HCT116 (cell line): Measurements from ENCODE around the gene JAK1. TPM values are rescaled to one million over a fixed set of nuclear protein-coding genes. Genes with fewer than 3 reads are reported as not detected.

Experiments used
- ATAC-seq: fragments of 200-7000 bp; cut with Tn5 transposase; 2 replicates; pipeline ENCODE4 v1.9.1; 2020; ENCODE audit warnings: mild to moderate bottlenecking, moderate library complexity
- BruUV-seq: library from RNA; stranded (reverse); fragments of 400-500 nt; replicated peaks from 2 replicates; lab custom pipeline; 2021; lab: Mats Ljungman, UMichigan
- CTCF ChIA-PET: fragments of 300-600 bp; sonication (Branson Sonifier 250); formaldehyde crosslinking; loops from one replicate; lab custom pipeline; 2021; ENCODE audit warnings: antibody characterized with exemption; lab: Charles Lee
- POLR2A ChIA-PET: fragments of 300-600, 350-600 bp; sonication (Branson Sonifier 250); formaldehyde crosslinking; loops from one replicate; lab custom pipeline; 2021; ENCODE audit warnings: antibody characterized with exemption; lab: Charles Lee
- RAD21 ChIA-PET, 2 experiments: fragments of 300-600 bp; sonication (Branson Sonifier 250); formaldehyde crosslinking; loops; one replicate each; lab custom pipeline; 2023; ENCODE audit warnings: low total read pairs in 2 of 2; ENCODE audit not compliant: uncharacterized antibody in 2 of 2, unreplicated experiment in 2 of 2, low non-redundant PET in 1 of 2; lab: Charles Lee
- DNase-seq: peaks from one replicate; pipeline ENCODE4 v3.0.0-alpha.2; 2010; ENCODE audit warnings: low read depth, low spot score
- H2AFZ ChIP-seq: fragments of 200-600 bp; shearing (Covaris generic), sonication (generic); 2 replicates; pipeline ENCODE4 v1.6.1; 2017; ENCODE audit warnings: low read depth, mixed run types, mixed read lengths, antibody characterized with exemption, low read length; ENCODE audit not compliant: poor library complexity, severe bottlenecking
- H3K27ac ChIP-seq: 2 replicates; pipeline ENCODE4 v1.5.1; 2012; ENCODE audit warnings: low read depth, low read length
- H3K27me3 ChIP-seq: fragments of 200-600 bp; sonication (generic); 2 replicates; pipeline ENCODE4 v1.6.1; 2016; ENCODE audit warnings: mixed run types, low read length, mixed read lengths; ENCODE audit not compliant: insufficient read depth
- H3K36me3 ChIP-seq, 2 experiments: fragments of 200-500 bp in 1 of 2; fragments of 200-600 bp in 1 of 2; sonication (Bioruptor generic) in 1 of 2; sonication (generic) in 1 of 2; 2 replicates each; pipeline versions ENCODE4 v1.5.1 to v1.6.1; 2014 to 2016; ENCODE audit warnings: low read length in 2 of 2, inconsistent platforms in 1 of 2, mixed read lengths in 1 of 2, mixed run types in 1 of 2; ENCODE audit not compliant: insufficient read depth in 2 of 2, control insufficient read depth in 1 of 2
- H3K4me1 ChIP-seq, 2 experiments: fragments of 200-600 bp in 1 of 2; sonication (generic) in 1 of 2; 2 replicates each; pipeline versions ENCODE4 v1.5.1 to v1.6.1; 2012 to 2017; ENCODE audit warnings: low read length in 2 of 2, inconsistent platforms in 1 of 2, mild to moderate bottlenecking in 1 of 2, mixed read lengths in 1 of 2, mixed run types in 1 of 2, moderate library complexity in 1 of 2; ENCODE audit not compliant: insufficient read depth in 2 of 2, control insufficient read depth in 1 of 2
- H3K4me2 ChIP-seq: fragments of 200-600 bp; sonication (generic); 2 replicates; pipeline ENCODE4 v1.6.1; 2017; ENCODE audit warnings: mixed run types, low read length, mixed read lengths
- H3K4me3 ChIP-seq, 2 experiments: fragments of 200-600 bp in 1 of 2; sonication (generic) in 1 of 2; replicated peaks in 1 of 2; 2 replicates each; pipeline ENCODE4 v1.5.1; 2011 to 2016; ENCODE audit warnings: low read length in 2 of 2, control low read depth in 1 of 2, low read depth in 1 of 2, mild to moderate bottlenecking in 1 of 2, mixed read lengths in 1 of 2, mixed run types in 1 of 2
- H3K79me2 ChIP-seq: fragments of 200-600 bp; sonication (generic); 2 replicates; pipeline ENCODE4 v1.6.1; 2017; ENCODE audit warnings: mild to moderate bottlenecking, mixed run types, low read length, moderate library complexity, mixed read lengths; ENCODE audit not compliant: insufficient read depth
- H3K9ac ChIP-seq: fragments of 200-600 bp; sonication (generic); 2 replicates; pipeline ENCODE4 v1.6.1; 2016; ENCODE audit warnings: low read length, mixed read lengths
- H3K9me2 ChIP-seq: fragments of 200-600 bp; sonication (generic), shearing (Covaris generic); 2 replicates; pipeline ENCODE4 v1.6.1; 2017; ENCODE audit warnings: mixed run types, mild to moderate bottlenecking, moderate library complexity; ENCODE audit not compliant: insufficient read depth
- H3K9me3 ChIP-seq, 2 experiments: fragments of 200-500 bp in 1 of 2; fragments of 200-600 bp in 1 of 2; sonication (Bioruptor generic) in 1 of 2; sonication (generic) in 1 of 2; 2 replicates each; pipeline ENCODE4 v1.6.1; 2014 to 2017; ENCODE audit warnings: low read length in 2 of 2, mixed read lengths in 2 of 2, inconsistent platforms in 1 of 2, low read depth in 1 of 2, mild to moderate bottlenecking in 1 of 2, mixed run types in 1 of 2, moderate library complexity in 1 of 2; ENCODE audit not compliant: control insufficient read depth in 1 of 2, insufficient read depth in 1 of 2
- H4K20me1 ChIP-seq: fragments of 200-600 bp; sonication (generic), shearing (Covaris generic); 2 replicates; pipeline ENCODE4 v1.6.1; 2017; ENCODE audit warnings: mixed run types, mild to moderate bottlenecking, moderate library complexity; ENCODE audit not compliant: insufficient read depth
- ATF3 ChIP-seq: IDR thresholded peaks from 2 replicates; pipeline ENCODE4 v1.6.1; 2012
- CBX3 ChIP-seq: IDR thresholded peaks from 2 replicates; pipeline ENCODE4 v1.6.1; 2012; ENCODE audit warnings: low read depth
- CEBPB ChIP-seq: IDR thresholded peaks from 2 replicates; pipeline ENCODE4 v1.6.1; 2012; ENCODE audit warnings: low read depth
- CTCF ChIP-seq, 3 experiments: fragments of 200-600 bp in 1 of 3; sonication (generic) in 1 of 3; IDR thresholded peaks in 2 of 3; conservative IDR thresholded peaks in 1 of 3; 2 replicates each; pipeline ENCODE4 v1.5.1; 2012 to 2017; ENCODE audit warnings: low read depth in 2 of 3, low read length in 2 of 3, antibody characterized with exemption in 1 of 3, borderline replicate concordance in 1 of 3, control low read depth in 1 of 3, mild to moderate bottlenecking in 1 of 3, mixed read lengths in 1 of 3, mixed run types in 1 of 3, moderate library complexity in 1 of 3; ENCODE audit not compliant: insufficient read depth in 1 of 3
- ELF1 ChIP-seq: IDR thresholded peaks from 2 replicates; pipeline ENCODE4 v1.6.1; 2012; ENCODE audit warnings: low read depth, borderline replicate concordance
- EZH2phosphoT487 ChIP-seq: fragments of 200-600 bp; IDR thresholded peaks from 2 replicates; pipeline ENCODE4 v1.6.1; 2018; ENCODE audit warnings: antibody characterized with exemption, borderline replicate concordance
- FOSL1 ChIP-seq: IDR thresholded peaks from 2 replicates; pipeline ENCODE4 v1.6.1; 2012; ENCODE audit warnings: low read depth
- JUND ChIP-seq: IDR thresholded peaks from 2 replicates; pipeline ENCODE4 v1.6.1; 2012
- POLR2AphosphoS5 ChIP-seq: IDR thresholded peaks from 2 replicates; pipeline ENCODE4 v1.6.1; 2011; ENCODE audit warnings: mild to moderate bottlenecking, low read depth, low read length, moderate library complexity
- RAD21 ChIP-seq: IDR thresholded peaks from 2 replicates; pipeline ENCODE4 v1.6.1; 2012; ENCODE audit warnings: low read depth, mild to moderate bottlenecking
- REST ChIP-seq: IDR thresholded peaks from 2 replicates; pipeline ENCODE4 v1.6.1; 2012; ENCODE audit warnings: low read depth
- SRF ChIP-seq: IDR thresholded peaks from 2 replicates; pipeline ENCODE4 v1.6.1; 2012; ENCODE audit warnings: low read depth
- TCF7L2 ChIP-seq: IDR thresholded peaks from 2 replicates; pipeline ENCODE4 v1.7.0; 2011; ENCODE audit warnings: borderline replicate concordance, inconsistent platforms; ENCODE audit not compliant: insufficient read depth, insufficient read length; ENCODE audit errors: extremely low read depth
- YY1 ChIP-seq: IDR thresholded peaks from 2 replicates; pipeline ENCODE4 v1.6.1; 2011; ENCODE audit warnings: low read length, low read depth, moderate library complexity, mild to moderate bottlenecking; ENCODE audit not compliant: insufficient replicate concordance; ENCODE audit errors: extremely low read depth
- ZBTB33 ChIP-seq: IDR thresholded peaks from 2 replicates; pipeline ENCODE4 v1.6.1; 2011; ENCODE audit warnings: mild to moderate bottlenecking, low read length, moderate library complexity; ENCODE audit not compliant: insufficient replicate concordance; ENCODE audit errors: extremely low read depth
- ZFX ChIP-seq: fragments of 450-650 bp; IDR thresholded peaks from 2 replicates; pipeline ENCODE4 v1.6.1; 2017
- ZNF274 ChIP-seq: fragments of 200-500 bp; sonication (Bioruptor generic); IDR thresholded peaks from 2 replicates; pipeline ENCODE4 v1.6.1; 2014; ENCODE audit warnings: mild to moderate bottlenecking, low read depth, low read length, inconsistent platforms
- intact Hi-C: fragments of 100-400 bp; cut with micrococcal nuclease; formaldehyde crosslinking; loops from 2 replicates; pipeline ENCODE4 v1.10.0; 2022
- total RNA-seq: library from RNA; stranded (reverse); gene quantifications from one replicate; pipeline ENCODE4 v1.2.1, GENCODE V29; 2021; ENCODE audit not compliant: unreplicated experiment

JAK1 gene
- total RNA-seq, 1 experiment from 2014 or later = 53.2 TPM

- ChIA-PET CTCF (no interaction called here), RAD21 (no interaction called here), POLR2A (no interaction called here)
- H3K9ac ChIP-seq = no peak overlapping the region
- no peak for TF ChIP-seq ELF1
- no peak for TF ChIP-seq ZNF274
- TF ChIP-seq CBX3 = no peak
- TF ChIP-seq YY1 = no peak
- no peak for TF ChIP-seq SRF
- no peak for TF ChIP-seq REST
- no peak for TF ChIP-seq CEBPB
- no peak for TF ChIP-seq ATF3
- TF ChIP-seq POLR2AphosphoS5 = no peak
- no peak for TF ChIP-seq CTCF (IDR thresholded peaks at IDR 0.05 in 2 of 3, conservative IDR thresholded peaks at IDR 0.05 in 1 of 3; ENCODE audit: borderline replicate concordance in 1 of 3, insufficient read depth in 1 of 3, low read depth in 2 of 3, low read length in 2 of 3)
- no peak for TF ChIP-seq FOSL1
- no peak for TF ChIP-seq ZBTB33
- TF ChIP-seq TCF7L2 = no peak
- no peak for TF ChIP-seq ZFX
- TF ChIP-seq JUND = no peak
- no peak for TF ChIP-seq EZH2phosphoT487
- no peak for TF ChIP-seq RAD21
- no peak overlapping the region for H2AFZ ChIP-seq
- no peak for ATAC-seq
- no peak overlapping the region for H3K4me2 ChIP-seq
- no peak for DNase-seq
- H4K20me1 ChIP-seq = no peaks in the 10 kb centered on the region
- H3K9me3 ChIP-seq = no peaks in the 10 kb centered on the region
- H3K79me2 ChIP-seq = no peaks in the 10 kb centered on the region
- H3K4me1 ChIP-seq = no peaks in the 10 kb centered on the region
- no TSS peak for BruUV-seq
- H3K4me3 ChIP-seq = no peak overlapping the region
- intact Hi-C loops = no loop called here
- no peaks in the 10 kb centered on the region for H3K27me3 ChIP-seq
- no peak overlapping the region for H3K27ac ChIP-seq
- no peaks in the 10 kb centered on the region for H3K9me2 ChIP-seq
- H3K36me3 ChIP-seq = peaks cover 0 to 3% of the 10 kb centered on the region in 2 experiments; a peak in 1 of 4 replicates
These were observed 114.7 kb downstream of the JAK1 start for GRCh38 chr1:64851664-64852063.
